ENCODE results near the gene VPS26C. TPM values are rescaled to one million over a fixed set of nuclear protein-coding genes. Genes with fewer than 3 reads are reported as not detected.

Gene VPS26C
- total and polyA plus RNA-seq, 2 of the 13 experiments (the other 11 are each of a cell fraction or from before 2014, with no cell fraction given): 30.3 to 39.7 TPM

GRCh38 chr21:37257967-37258877, 8.9 kb downstream of the VPS26C start (continued):
- TF ChIP-seq SKIL (CRISPR knock-in tag; IDR thresholded peaks at IDR 0.05; ENCODE audit: borderline replicate concordance): no peak; the same call in 1 of the 2 replicates
- TF ChIP-seq POLR2AphosphoS2 (IDR thresholded peaks at IDR 0.05; ENCODE audit: low read depth, low read length): no peak
- TF ChIP-seq KLF16 (CRISPR knock-in tag; IDR thresholded peaks at IDR 0.05): peak; percentile 40 to 47; a peak in 1 of 4 replicates
- peak; percentile 18; the same call in 1 of the 2 replicates for TF ChIP-seq HOXA5 (CRISPR knock-in tag; IDR thresholded peaks at IDR 0.05)
- TF ChIP-seq ZNF607 (CRISPR knock-in tag; IDR thresholded peaks at IDR 0.05; ENCODE audit: borderline replicate concordance): no peak
- TF ChIP-seq CCDC6 (CRISPR knock-in tag; IDR thresholded peaks at IDR 0.05): peak; percentile 91
- TF ChIP-seq KMT2B (CRISPR knock-in tag; IDR thresholded peaks at IDR 0.05): peak; percentile 88
- TF ChIP-seq PATZ1 (CRISPR knock-in tag; IDR thresholded peaks at IDR 0.05): 0 out of 2 replicates have a peak, but pooled peaks have one; percentile 16
- no peak for TF ChIP-seq KAT2B (IDR thresholded peaks at IDR 0.05; ENCODE audit: borderline replicate concordance, low read depth, low read length)
- TF ChIP-seq ZNF24 (IDR thresholded peaks at IDR 0.05): no peak
- no peak for TF ChIP-seq BRF2 (CRISPR knock-in tag; IDR thresholded peaks at IDR 0.05)
- TF ChIP-seq ZNF724P (CRISPR knock-in tag; IDR thresholded peaks at IDR 0.05; ENCODE audit: borderline replicate concordance): no peak
- TF ChIP-seq FOXJ3 (CRISPR knock-in tag; IDR thresholded peaks at IDR 0.05; ENCODE audit: borderline replicate concordance): no peak
- TF ChIP-seq MATR3 (CRISPR knock-in tag; IDR thresholded peaks at IDR 0.05): no peak
- peak; percentile 83 for TF ChIP-seq NFAT5 (CRISPR knock-in tag; IDR thresholded peaks at IDR 0.05)
- 0 out of 2 replicates have a peak, but pooled peaks have one; percentile 65 for TF ChIP-seq ZNF383 (CRISPR knock-in tag; IDR thresholded peaks at IDR 0.05; ENCODE audit: borderline replicate concordance)
- peak; percentile 87; the same call in 1 of the 2 replicates for TF ChIP-seq ZNF557 (CRISPR knock-in tag; IDR thresholded peaks at IDR 0.05)

All from HepG2 (cell line).